RPMI8226 (cell line): ENCODE results near the gene ERAL1.

ENCODE experiments used
- DNase-seq: peaks from one replicate; pipeline ENCODE4 v3.0.0-alpha.2; 2015

ERAL1 gene

DNA sequence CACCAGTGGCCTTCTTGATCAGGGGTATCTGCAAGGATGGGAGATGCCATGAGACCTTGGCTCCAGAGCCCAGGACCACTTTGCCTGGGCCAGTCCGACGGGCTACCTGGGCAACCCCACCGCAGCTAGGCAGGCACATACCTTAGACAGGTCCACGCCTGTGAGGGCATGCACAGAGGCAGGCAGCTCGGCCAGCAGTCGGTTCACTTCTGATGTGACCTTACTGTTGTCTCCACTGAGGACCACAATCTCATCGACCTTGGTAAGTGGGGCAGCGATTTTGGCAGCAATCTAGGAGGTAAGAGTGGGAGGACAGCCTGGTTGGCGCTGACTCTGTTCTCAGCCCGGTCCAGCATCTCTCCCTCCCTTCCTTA, 25.7 kb downstream of the ERAL1 start:
- no peak for DNase-seq

DNA sequence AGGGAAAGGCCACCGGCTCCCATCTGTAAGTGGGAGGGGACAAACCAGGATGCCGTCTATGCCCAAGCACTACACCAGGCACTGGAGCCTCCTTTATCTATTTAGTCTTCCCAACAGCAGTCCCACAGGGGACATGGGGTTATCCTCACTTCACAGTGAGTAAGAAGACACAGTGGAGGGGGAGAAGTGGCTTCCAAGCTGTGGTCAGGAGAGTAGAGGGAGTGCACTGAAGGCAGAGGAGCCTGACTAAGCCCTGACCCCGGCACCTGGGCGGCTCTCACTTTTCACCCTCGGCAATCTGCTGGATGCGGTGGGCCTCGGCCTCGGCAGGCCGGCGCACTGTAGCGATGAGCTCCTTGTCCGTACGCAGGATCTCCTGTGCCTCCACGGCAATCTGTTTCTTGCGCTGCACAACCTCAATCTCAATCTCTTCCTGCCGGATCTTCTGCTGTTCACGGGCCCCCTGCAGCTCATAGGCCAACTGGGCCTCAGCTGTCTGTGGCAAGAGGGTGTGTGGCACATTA, 26.8 kb downstream of the ERAL1 start:
- DNase-seq, result no peak

DNA sequence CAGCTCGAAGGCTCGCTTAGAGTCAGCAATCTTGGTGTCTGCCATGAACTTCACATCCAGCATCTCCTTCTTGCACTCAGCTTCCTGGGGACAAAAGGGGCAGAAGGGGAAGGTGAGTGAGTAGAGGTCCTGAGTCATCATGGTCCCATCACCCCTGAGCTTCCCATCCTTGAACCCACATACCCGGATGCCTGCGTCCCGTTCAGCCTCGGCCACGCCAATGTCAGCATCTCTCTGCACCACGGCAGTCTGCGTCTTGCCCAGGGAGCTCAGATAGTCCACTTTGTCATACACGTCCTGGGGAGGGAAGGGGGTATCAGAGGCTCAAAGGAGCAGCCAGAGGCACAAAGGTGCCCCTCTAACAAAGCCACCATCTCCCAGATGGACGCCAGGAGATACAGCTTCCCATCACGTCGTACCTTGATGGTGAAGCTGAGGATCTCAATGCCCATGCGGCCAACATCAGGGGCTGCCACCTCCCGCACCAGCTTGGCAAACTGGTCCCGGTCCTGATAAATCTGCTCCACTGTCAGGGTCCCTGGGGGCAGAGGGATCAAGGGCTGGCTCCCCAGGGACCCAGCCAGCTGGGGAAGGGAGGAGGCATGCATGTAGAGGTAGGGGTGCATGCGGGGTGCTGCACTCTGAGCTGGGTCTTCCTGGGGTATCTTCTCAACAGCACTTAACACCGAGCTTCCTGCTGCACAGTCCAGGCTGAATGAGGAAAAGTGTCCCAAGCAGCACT, 27.5 kb downstream of the ERAL1 start:
- DNase-seq, result no peak

DNA sequence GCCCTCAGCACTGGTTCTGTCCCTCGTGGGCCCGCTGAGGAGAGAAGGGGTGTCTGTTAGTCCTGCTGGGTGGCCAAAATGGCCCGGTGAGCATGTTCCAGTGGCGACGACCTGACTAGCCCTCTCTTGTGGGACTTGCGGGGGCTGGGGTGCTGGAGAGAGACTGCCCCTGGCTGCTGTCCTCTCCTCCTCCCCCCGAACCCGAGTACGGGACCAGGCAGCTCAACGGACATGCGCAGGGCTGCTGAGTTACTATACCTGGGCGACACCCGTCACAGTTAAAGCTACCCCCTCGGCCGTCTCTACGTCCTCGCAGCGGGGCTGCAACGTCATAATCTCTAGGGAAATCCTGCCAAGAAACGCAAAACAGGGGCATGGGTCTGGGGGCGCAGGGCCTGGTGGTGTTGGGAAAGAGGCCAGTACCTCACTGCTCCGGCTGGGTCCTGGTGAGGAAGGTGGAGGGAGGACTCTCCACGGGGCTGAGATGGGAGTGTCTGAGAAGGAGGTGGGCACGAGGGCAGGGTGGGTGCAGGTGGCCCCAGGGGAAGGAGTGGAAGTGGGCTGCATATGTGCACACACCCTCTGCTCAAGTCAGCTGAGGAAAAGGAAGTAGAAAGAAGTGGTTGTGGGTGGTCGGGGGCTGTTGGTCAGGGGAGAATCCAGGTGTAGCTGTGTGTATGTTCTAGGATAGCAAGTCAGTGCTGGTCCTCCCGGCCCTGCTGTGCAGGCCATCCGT, 29.3 kb downstream of the ERAL1 start:
- DNase-seq, result no peak

DNA sequence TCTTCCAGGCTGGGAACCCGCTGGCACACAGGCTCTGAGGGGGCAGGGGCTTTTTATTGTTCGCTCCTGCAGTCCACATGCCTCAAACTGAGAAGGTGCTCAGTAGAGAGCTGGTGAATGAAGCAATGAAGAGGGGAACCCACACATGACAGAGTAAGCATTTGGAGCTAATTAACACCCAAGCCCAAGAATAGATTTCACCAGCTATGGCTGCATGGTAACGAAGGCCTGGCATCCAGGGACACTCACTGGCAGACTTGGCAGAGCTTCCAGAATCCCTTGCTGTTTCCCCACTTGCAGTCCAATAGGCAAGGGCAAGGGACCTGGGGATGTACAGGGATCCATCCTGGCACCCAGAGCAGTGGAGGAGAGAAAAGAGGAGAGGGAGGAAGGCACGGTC, 30.5 kb downstream of the ERAL1 start:
- DNase-seq, result no peak

DNA sequence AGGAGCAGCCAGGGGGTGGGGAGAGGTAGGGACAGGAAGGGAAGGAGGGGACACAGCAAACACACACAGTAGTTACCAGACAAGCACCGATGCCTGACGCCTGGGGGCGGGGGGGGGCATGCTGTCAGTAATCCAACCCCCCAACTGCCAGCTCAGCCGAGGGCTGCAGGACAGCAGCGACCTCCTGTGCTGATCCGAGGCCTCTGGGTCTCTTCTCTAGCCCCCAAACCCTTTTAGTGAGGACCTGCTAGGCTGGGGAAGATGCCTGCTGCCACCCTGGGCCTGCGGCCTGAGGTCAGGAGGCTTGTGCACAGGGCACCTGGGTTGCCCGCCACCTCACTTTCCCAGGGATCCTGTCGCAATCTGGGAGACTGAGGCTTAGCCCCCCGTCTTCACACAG, 31.1 kb downstream of the ERAL1 start:
- no peak for DNase-seq

DNA sequence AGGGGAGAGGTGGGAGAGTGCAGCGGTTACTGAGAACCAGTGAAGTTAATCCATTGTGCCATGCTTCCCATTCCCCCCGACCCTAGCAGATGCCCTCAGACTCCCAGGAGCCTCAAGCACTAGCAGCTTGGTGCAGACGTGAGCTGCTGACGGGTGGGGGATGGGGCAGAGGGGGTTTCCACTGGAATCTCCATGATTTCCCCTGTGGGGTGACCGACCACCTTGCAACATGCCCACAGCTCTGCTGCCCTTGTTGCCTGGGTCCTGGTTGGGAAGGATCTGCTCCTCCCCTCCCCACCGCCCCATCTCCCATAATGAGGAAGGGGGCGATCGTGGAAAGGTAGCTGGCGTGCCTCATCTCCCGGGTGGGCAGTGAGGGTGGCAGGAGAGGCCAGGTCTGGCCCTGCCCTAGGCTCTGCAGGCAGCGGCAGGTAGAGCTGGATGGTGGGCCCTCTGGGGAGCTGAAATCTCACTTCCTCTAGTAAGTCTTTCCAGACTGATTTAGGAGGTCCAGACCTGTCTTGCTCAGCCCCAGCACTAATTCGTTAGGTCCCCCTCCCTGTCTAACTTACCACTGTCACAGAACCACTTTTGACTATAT, 33.2 kb downstream of the ERAL1 start:
- no peak for DNase-seq

DNA sequence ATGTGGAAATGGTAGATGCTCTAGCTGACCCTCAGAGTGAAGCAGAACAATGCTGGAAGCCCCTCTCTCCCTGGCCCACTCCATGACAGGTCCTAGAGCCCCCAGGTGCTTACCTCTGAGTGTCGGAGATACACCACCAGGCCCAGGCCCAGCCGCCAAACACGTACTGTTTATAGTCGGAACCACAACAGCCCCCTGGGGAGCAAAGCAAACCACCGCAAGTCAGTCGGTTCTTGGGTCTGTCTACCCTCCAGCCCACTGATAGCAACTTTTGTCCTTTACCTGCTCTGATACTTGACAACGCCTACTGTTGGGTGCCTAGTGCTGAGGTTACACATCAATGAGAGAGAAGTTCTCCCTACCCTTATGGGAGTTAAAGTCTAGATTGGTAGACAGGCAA, 34.0 kb downstream of the ERAL1 start:
- no peak for DNase-seq

DNA sequence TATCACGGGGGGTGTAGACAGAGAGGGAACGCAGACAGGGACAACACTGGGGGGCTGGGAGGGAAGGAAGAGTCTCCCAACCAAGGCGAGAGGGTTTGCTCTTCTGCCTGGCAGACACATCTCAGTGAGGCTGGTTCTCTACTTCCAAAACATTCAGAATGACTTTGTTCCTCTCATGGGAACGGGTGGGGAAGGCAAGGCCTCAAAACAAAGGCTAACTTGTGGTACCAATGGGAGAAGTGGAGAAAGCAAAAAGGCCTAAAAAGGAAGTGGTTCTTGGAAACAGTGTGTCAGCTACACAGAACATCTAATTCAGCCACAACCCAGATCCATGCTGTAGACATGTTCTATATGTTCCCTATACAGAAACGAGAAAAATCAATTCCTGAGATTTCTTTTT, 35.2 kb downstream of the ERAL1 start:
- no peak for DNase-seq

DNA sequence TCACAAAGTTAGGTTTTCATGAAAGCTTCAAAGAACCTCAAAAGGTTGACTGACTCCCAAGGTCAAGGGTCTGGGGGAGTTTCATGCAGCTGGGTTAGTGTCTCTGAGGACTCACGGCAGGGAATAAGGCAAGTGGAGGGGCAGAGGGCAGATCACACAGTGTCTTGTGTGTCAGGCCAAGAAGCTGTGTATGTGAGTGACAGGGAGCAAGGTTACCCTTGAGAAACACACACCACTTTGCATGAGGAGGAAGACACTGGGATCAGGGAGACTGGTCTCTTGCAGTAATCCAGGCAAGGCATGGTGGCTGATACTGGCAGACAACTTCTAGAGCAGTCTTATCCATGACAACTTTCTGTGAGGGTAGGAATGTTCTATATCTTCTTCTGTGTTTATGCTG, 36.4 kb downstream of the ERAL1 start:
- no peak for DNase-seq

DNA sequence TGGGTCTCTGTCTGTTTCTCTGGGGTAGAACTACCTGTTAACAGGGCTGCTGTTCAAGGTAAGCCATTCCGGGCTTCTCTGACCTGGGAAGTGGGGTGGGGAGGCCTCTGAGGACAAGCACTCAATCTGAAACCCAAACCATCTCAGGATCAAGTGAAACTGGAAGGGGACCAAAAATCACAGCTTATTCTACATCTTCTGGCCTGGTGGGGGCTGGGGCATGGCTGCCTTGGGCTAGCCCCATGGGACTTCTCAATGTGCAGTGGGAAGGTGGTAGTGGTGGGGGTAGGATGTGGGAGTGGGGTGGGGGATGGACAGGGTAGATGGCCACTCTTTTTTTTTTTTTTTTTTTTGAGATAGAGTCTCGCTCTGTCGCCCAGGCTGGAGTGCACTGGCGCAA, 37.2 kb downstream of the ERAL1 start:
- peak; percentile 64 for DNase-seq

DNA sequence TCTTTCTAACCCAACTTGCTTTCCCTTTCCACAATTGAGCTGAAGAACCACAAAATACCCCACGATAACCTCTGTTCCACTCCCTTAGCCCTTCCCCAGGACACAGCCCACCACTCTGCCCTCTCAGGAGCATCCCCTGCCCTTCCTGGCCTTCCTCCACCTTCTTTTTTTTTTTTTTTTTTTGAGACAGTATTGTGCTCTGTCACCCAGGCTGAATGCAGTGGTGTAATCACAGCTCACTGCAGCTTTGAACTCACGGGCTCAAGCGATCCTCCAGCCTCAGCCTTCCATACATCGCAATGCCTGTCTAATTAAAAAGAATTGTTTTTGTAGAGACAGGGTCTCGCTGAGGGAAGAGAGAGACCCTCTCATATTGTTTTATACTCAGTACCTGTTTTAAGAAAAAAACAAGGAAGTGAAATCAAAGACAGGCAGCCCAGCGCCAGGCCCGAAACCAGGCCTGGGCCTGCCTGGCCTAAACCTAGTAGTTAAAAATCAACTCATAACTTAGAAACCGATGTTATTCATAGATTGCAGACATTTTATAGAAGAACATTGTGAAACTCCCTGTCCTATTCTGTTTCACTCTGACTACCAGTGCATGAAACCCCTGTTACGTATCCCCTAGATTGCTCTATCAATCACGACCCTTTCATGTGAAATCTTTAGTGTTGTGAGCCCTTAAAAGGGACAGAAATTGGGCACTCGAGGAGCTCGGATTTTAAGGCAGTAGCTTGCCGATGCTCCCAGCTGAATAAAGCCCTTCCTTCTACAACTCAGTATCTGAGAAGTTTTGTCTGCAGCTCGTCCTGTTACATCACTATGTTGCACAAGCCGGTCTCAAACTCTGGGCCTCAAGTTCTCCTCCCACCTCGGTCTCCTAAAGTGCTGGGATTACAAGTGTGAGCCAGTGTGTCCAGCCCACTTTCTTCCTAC, 38.7 kb downstream of the ERAL1 start:
- peak; percentile 25 for DNase-seq

DNA sequence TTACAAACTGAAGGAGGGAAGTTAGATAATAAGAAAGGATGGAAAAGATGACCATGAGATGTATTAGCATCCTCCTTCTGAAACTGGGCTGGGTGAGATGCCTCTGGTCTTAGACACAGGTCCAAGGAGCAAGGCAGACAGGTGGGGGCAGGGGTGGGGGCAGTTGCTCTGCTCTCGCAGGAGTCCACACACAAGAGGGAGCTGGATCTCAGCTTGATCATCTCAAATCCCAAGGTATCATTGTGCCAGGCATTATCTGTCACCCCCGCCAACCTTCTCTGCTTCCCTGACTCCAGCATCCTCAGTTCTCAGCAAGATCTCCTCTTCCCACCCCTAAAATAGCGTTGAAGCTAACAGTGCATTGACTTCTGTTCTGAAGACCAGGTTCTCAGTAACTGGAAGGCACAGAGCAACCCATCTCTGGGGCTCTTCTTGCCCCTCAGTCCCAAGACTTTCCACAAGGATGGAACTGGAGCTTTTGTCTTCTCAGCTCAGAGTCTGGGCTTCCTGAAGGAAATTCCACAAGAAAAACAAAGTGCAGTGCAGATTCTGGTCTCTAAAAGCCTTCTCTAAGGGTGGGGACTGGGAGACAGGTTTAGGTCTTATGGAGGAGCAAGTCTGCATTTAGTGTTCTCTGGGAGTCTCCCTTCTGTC, 41.1 kb downstream of the ERAL1 start:
- no peak for DNase-seq

DNA sequence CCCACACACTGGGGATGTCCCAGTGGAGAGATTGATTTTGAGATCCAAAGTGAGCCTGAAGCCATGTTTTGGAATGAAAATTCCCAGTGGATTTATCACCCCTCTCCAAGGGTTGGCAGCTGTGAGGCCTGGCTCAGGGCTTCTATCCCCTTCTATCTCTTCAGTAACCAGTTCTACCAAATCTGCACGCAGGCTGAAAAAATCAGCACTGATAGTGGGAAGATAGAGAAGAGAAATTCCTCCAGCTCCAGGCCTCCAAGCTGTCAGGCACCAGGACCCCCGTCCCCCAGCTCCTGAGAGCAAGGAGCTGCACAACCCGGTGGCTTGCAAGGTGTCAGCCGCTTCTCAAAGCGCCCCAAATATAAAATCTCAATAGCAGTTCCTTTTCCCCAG, 41.7 kb downstream of the ERAL1 start:
- no peak for DNase-seq

DNA sequence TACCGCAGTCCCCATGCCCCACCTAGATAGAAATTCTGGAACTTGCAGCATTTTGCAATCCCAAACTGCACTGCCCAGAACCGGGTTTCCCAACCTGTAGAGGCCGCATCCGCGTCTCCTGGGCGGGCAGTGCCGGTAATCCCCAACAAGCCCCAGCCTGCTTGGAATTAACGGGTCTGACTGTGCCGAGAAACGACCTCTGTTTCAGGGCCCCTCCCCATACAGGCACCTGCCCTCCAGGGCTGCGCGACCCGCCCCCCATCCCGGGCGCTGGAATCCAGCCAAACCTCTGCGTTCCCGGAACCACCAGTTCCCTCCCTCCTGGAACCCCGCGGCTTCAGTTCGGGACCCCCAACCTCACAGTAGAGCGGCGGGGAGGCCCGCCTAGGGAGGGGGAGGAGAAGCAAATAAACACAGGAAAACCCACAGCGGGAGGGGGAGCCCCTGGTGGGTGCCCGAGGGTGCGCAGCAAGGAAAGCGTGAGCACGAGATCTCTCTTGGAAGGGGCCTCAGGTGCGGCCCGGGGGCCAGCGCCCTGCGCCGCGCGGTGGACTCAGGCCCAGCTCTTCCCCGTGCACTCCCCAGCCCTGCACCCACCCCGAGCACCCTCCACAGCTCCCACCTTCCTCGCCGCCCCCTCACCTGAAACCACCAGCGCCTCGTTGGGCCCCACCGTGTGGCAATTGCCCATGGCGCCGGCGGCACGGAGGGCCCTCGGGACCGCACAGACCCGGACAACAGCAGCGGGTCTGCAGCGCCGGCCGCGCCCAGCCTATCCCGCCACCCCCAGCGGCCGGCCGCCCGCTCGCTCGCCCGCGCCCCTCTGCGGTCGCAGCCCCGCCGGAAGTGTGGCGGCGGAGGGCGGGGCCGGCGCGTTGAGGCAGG, 42.3 kb downstream of the ERAL1 start, which contains the start of gene FLOT2:
Gene FLOT2, minus strand, starts transcription at position 850 of the 885 bp plus-strand sequence. Its CDS starts 159 bp downstream, at position 691.
- peak; percentile 69 for DNase-seq

DNA sequence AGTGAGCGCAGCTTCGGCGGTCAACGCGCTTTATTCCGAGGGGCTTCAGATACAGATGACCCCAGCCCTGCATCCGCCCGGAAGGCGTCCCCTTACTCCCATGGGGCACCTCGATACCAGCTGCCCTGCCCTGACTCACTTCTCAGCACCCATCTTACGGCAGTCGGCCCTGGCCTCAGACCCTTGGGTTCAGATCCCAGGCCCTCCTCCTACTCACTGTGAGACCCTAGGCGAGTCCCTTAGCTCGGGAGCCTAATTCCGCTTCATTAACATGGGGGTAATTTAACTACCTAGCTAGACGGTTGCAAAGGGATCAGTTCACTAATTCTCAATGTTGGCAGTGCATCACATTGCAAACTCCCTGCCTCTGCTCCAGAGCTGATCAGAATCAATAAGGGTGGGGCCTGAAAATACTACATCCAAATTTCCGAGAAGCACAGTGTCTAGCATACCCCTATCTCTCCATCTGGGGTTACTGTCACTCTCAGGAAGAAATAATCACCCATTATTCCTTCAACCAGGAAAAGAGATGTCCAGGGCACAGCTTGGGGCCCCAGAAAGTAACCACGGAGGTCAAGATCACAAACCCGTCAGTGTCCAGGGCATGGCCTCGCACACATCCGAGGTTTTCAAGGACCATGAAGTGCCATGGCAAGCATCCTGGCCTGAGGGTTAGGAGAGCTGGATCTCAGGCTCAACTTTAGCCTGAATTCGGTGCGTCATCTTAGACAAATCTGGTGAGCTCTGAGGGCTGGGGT, 43.1 kb downstream of the ERAL1 start:
- no peak for DNase-seq

DNA sequence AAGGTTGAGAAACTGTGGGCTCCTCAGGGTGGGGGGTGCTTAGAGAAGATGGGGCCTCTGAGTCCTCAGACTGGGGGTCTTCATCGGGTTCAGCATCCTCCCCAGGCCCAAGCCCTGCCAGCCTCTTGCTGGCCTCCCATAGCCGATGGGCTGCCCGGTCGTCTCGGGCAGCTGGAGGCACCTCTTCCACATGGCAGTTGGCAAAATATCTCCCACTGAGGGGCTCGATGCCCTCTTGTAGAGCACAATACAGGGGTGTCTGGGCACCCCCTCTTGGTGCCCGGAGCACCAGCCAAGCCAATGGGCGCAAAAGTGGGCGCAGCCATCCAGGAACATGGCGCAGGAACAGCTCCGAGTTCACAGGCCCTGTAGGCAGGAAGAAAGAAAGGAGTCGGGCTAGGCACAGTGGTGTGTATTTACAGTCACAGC, 43.7 kb downstream of the ERAL1 start:
- no peak for DNase-seq

DNA sequence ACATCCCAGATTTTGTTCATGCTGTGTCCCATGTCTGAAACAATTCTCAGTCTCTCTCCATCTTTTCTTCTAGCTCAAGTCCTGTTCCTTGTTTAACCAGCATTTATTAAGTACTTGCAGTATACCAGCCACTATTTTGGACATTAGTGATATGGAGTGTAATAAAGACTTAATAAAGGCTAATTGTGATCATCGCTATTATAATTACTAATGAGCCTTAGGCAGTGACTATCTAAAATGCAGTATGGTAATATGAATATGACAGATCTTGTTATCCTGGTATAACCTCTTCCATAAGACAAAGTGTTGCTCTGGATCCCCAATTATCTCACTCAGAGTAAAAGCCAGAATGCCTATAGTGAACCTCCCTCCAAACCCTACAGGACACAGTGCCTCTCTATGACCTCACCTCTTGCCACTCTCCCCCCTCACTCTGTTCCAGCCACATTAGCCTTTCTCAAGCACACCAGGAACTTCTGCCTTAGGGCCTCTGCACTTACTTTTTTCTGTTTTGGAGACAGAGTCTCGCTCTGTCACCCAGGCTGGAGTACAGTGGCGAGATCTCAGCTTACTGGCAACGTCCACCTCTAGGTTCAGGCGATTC, 44.5 kb downstream of the ERAL1 start:
- DNase-seq, result no peak

DNA sequence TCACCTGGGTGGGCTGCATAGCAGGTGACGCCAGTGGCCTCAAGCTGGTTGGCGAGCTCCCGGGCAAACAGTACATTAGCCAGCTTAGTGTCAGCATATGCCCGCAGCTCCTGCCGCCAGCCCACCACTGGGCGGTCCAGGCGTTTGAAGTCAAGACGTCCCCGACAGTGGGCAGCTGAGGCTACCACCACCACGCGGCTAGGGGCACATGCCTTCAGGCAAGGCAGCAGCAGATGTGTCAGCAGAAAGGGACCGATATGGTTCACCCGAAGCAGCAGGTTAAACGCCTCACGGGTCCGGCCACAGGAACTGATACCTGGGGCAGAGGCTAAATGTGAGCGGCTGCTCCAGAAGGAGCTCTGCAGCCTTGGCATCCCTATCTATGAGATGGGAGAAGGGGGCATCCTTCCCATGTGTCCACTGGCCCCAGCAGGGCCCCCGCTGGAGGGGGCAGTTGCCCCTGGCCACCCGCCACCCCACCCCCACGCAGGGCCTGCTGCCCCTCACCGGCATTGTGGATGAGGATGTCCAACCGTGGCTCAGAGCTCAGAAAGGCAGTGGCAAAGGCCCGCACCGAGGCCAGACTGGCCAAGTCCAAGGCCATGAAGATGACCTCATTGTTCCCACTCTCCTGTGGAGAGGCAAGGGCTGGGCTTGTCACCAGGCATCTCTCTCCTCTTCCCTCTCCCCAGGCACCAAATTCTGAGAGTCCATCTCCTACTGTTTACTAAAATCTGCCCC, 46.3 kb downstream of the ERAL1 start:
- no peak for DNase-seq
